Gastroesophageal sphincter (tissue), 3 donors: Measurements from ENCODE around the gene DSCAML1.

Source experiments
- CTCF ChIP-seq, 4 experiments: fragments of 200-600 bp in 2 of 4; fragments of 450-650 bp in 2 of 4; sonication (generic) in 1 of 4; IDR thresholded peaks; one replicate each; pipeline ENCODE4 v1.5.1; 2017 to 2019; ENCODE audit warnings: antibody characterized with exemption in 4 of 4, mild to moderate bottlenecking in 2 of 4, moderate library complexity in 2 of 4
- EP300 ChIP-seq: sonication (generic); formaldehyde crosslinking; IDR thresholded peaks from one replicate; pipeline ENCODE4 v1.6.1; 2017; ENCODE audit warnings: antibody characterized with exemption, mild to moderate bottlenecking
- POLR2A ChIP-seq, 2 donors: fragments of 450-650 bp; IDR thresholded peaks; one replicate each; pipeline ENCODE4 v1.6.1; 2017; ENCODE audit warnings: antibody characterized with exemption in 2 of 2, mild to moderate bottlenecking in 2 of 2, moderate library complexity in 1 of 2
- POLR2AphosphoS5 ChIP-seq: sonication (generic); formaldehyde crosslinking; IDR thresholded peaks from one replicate; pipeline ENCODE4 v1.6.1; 2017; ENCODE audit warnings: antibody characterized with exemption

DNA sequence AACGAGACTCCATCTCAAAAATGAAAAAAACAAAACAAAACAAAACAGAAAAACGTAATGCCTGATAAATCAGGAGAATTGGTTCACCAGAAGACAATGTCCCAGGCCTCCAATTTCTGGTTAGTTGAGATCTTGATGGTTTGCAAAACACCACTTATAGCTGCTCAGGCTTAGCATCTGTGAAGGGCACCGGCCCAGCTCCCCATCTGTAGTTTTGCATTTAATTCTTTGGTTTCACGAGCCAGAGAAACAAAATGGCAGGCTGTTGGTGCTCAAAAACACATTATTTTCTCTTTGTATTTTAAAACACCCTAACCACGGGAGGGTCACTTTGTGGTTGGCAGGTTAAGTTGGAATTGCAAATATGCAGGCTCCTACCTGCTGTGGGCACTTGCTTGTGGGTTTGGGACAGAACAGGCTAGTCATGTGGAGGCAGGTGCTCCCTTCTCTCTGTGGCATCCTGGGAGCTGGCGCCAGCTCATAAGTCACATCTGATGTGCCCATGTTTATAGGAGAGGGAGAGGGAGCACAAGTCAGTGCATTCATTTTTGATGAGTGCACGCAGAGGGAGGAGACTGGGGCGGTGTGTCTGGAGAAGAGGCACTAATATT lies 323.4 kb downstream of the DSCAML1 start:
- TF ChIP-seq CTCF (IDR thresholded peaks at IDR 0.05) (no peak), POLR2A (IDR thresholded peaks at IDR 0.05) (no peak), POLR2AphosphoS5 (no peak), EP300 (no peak)
